Measurements from ENCODE around the gene RPAP2. TPM values are rescaled to one million over a fixed set of nuclear protein-coding genes. Genes with fewer than 3 reads are reported as not detected.
"Not testable (repeated sequence)": the region's sequence is repeated elsewhere in the genome, so short reads cannot be mapped to it uniquely, and the experiment has no call there.

Gene RPAP2
- polyA plus RNA-seq, 2 of the 4 experiments (the other 2 are of a cell fraction) = 5.8 to 18.5 TPM

DNA sequence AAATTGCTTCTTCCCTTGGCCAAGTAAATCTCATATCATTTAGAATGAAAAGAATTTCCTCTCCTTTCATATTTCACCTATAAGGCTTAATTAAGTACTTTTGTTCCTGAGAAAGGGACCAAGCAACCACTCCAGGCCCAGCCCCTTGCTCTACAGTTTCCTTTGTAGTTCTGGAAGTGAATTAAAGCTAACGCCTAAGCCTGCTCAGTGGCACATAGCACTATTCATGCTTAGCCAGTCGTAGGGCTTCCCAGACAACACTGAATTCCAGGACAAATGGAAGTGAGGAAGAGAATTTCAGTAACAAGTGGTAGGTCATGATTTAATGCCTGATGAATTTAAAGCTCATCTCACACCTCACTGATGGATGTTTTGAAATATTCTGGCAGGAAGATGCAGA is 73.3 kb downstream of the RPAP2 start (continued):
- TF ChIP-seq, protein P1, sequence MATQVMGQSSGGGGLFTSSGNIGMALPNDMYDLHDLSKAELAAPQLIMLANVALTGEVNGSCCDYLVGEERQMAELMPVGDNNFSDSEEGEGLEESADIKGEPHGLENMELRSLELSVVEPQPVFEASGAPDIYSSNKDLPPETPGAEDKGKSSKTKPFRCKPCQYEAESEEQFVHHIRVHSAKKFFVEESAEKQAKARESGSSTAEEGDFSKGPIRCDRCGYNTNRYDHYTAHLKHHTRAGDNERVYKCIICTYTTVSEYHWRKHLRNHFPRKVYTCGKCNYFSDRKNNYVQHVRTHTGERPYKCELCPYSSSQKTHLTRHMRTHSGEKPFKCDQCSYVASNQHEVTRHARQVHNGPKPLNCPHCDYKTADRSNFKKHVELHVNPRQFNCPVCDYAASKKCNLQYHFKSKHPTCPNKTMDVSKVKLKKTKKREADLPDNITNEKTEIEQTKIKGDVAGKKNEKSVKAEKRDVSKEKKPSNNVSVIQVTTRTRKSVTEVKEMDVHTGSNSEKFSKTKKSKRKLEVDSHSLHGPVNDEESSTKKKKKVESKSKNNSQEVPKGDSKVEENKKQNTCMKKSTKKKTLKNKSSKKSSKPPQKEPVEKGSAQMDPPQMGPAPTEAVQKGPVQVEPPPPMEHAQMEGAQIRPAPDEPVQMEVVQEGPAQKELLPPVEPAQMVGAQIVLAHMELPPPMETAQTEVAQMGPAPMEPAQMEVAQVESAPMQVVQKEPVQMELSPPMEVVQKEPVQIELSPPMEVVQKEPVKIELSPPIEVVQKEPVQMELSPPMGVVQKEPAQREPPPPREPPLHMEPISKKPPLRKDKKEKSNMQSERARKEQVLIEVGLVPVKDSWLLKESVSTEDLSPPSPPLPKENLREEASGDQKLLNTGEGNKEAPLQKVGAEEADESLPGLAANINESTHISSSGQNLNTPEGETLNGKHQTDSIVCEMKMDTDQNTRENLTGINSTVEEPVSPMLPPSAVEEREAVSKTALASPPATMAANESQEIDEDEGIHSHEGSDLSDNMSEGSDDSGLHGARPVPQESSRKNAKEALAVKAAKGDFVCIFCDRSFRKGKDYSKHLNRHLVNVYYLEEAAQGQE (IDR thresholded peaks at IDR 0.05) = no peak
- TF ChIP-seq, protein P2, sequence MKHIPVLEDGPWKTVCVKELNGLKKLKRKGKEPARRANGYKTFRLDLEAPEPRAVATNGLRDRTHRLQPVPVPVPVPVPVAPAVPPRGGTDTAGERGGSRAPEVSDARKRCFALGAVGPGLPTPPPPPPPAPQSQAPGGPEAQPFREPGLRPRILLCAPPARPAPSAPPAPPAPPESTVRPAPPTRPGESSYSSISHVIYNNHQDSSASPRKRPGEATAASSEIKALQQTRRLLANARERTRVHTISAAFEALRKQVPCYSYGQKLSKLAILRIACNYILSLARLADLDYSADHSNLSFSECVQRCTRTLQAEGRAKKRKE (CRISPR knock-in tag; IDR thresholded peaks at IDR 0.05; ENCODE audit: low read depth) = no peak
- no peak for TF ChIP-seq RARB (CRISPR knock-in tag; IDR thresholded peaks at IDR 0.05)

DNA sequence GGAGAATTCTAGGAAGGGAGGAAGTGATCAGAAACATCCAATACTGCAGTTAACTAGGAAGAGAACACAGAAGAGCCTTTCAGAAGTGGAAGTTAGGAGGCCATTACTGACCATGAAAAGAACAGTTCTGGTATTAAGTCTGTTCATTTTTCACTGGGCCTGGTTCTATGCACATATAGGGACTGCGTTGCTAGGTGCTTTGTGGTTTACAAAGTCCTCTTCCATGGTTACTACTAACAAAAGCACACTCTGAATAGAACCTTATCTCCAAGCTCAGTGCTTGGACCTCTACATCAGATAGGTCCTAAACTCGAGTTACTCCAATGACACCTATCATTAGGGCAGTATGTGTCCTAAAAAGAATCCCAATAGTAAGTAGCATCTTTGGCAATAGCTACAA is 75.4 kb downstream of the RPAP2 start:
- no peak overlapping the region for H3K4me2 ChIP-seq
- ChIA-PET CTCF (no interaction called here), POLR2A (no interaction called here)
- H3K9me3 ChIP-seq = no peaks in the 10 kb centered on the region
- TF ChIP-seq NPAS2 (CRISPR knock-in tag; IDR thresholded peaks at IDR 0.05; ENCODE audit: borderline replicate concordance) (no peak), TFCP2L1 (CRISPR knock-in tag; IDR thresholded peaks at IDR 0.05) (no peak)
- TF ChIP-seq, protein P3, sequence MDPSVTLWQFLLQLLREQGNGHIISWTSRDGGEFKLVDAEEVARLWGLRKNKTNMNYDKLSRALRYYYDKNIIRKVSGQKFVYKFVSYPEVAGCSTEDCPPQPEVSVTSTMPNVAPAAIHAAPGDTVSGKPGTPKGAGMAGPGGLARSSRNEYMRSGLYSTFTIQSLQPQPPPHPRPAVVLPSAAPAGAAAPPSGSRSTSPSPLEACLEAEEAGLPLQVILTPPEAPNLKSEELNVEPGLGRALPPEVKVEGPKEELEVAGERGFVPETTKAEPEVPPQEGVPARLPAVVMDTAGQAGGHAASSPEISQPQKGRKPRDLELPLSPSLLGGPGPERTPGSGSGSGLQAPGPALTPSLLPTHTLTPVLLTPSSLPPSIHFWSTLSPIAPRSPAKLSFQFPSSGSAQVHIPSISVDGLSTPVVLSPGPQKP (IDR thresholded peaks at IDR 0.05; ENCODE audit: low read depth, low read length) = no peak
- H3K27ac ChIP-seq = no peak overlapping the region
- H3K4me3 ChIP-seq = no peak overlapping the region
- 88% methylated on average over 2 of the region's 2 CpGs for WGBS (ENCODE audit: missing lambda C conversion rate)
- ATAC-seq (no peak), FAIRE-seq (no peak), DNase-seq (ENCODE audit: low read depth in 1 of 2, low spot score in 1 of 2) (no peak)
- no peaks in the 10 kb centered on the region for H3K4me1 ChIP-seq

DNA sequence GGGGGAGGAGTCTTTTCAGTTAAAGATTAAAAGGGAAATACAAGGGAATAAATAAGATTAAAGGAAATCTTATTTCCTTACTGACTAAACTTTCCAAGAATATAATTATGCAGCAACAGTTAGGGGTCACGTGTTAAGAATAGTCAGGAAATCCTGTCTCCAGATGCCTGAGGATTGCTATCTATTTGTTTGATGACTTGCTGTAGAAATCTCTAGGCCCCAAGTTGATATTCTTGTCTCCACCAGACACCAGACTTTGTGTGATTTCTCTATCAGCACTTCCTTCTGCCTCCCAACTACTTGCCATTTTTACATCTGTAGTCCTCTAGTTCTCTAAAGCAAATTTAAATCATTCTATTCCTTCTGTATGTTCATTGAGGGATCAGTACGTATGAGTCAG is 77.5 kb downstream of the RPAP2 start:
- POLR2A ChIA-PET = no interaction called here

DNA sequence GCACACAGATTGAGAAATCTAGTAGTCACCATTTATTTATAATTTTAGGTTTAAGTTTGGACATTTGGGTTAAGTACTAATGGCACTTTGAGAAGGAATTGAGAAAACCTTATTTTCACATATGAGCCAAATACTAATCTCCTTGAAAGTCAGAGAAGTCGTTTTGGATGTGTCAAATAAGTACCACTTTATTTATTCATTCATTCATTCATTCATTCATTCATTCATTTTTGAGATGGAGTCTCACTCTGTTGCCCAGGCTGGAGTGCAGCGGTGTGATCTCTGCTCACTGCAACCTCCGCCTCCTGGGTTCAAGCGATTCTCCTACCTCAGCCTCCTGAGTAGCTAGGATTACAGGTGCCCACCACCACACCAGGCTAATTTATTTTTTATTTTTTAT is 79.1 kb downstream of the RPAP2 start:
- POLR2A ChIA-PET; DNase-seq (ENCODE audit: low read depth in 1 of 2, low spot score in 1 of 2): not testable (repeated sequence)
- 85% methylated on average over 4 of the region's 4 CpGs for WGBS (ENCODE audit: missing lambda C conversion rate)

More for the DNA sequence above, 77.5 kb downstream of the RPAP2 start:
- FAIRE-seq (no peak), ATAC-seq (no peak), DNase-seq (ENCODE audit: low read depth in 1 of 2, low spot score in 1 of 2) (no peak)
- TF ChIP-seq HDAC2 (IDR thresholded peaks at IDR 0.05) (no peak), JUNB (IDR thresholded peaks at IDR 0.05) (no peak), TFCP2L1 (CRISPR knock-in tag; IDR thresholded peaks at IDR 0.05) (no peak), MYC (IDR thresholded peaks at IDR 0.05; ENCODE audit: borderline replicate concordance, low read length) (no peak), POLR2A (IDR thresholded peaks at IDR 0.05; ENCODE audit: low read length) (no peak), GATA3 (IDR thresholded peaks at IDR 0.05; ENCODE audit: borderline replicate concordance) (no peak)
- TF ChIP-seq, protein P4, sequence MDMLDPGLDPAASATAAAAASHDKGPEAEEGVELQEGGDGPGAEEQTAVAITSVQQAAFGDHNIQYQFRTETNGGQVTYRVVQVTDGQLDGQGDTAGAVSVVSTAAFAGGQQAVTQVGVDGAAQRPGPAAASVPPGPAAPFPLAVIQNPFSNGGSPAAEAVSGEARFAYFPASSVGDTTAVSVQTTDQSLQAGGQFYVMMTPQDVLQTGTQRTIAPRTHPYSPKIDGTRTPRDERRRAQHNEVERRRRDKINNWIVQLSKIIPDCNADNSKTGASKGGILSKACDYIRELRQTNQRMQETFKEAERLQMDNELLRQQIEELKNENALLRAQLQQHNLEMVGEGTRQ (IDR thresholded peaks at IDR 0.05) = no peak
- Histone ChIP-seq H3K27ac (no peak overlapping the region), H3K4me2 (no peak overlapping the region), H3K9me3 (no peaks in the 10 kb centered on the region), H3K4me1 (no peaks in the 10 kb centered on the region), H3K4me3 (no peak overlapping the region)
- WGBS (ENCODE audit: missing lambda C conversion rate) = 82% methylated on average over 2 of the region's 2 CpGs
- CTCF ChIA-PET = no interaction called here

More for the DNA sequence above, 79.1 kb downstream of the RPAP2 start:
- CTCF ChIA-PET, H3K4me3 ChIP-seq, ATAC-seq, H3K4me1 ChIP-seq, H3K27ac ChIP-seq, H3K4me2 ChIP-seq, H3K9me3 ChIP-seq, FAIRE-seq: not testable (repeated sequence)
